Glomerular visceral epithelial cell (primary cell): ENCODE measurements around the gene MED13L.
"Not testable (repeated sequence)": the region's sequence is repeated elsewhere in the genome, so short reads cannot be mapped to it uniquely, and the experiment has no call there.

ENCODE experiments used
- DNase-seq: peaks from one replicate; pipeline ENCODE4 v3.0.0-alpha.2; 2016; ENCODE audit errors: extremely low spot score

Gene MED13L

DNA sequence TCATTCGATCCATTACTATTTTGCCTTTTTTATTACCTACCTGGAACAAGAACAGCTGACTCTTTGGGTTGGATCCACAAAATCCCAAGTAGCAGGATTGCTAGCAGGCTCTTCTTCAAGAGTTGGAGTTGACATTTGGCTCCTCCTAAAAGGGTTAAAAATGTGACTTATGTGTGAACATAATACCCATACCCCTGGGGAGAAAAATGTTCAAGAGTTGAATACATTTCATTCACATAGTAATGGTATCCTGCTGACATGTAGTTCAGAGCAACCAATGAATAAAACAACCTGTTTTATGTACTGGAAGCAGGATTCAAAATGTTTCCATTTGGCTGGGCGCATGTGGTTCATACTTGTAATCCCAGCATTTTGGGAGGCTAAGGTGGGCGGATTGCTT lies 264.7 kb downstream of the MED13L start:
- DNase-seq: no peak

- no peak for DNase-seq
Measured at GRCh38 chr12:116011217-116011616, 266.3 kb downstream of the MED13L start.

DNA sequence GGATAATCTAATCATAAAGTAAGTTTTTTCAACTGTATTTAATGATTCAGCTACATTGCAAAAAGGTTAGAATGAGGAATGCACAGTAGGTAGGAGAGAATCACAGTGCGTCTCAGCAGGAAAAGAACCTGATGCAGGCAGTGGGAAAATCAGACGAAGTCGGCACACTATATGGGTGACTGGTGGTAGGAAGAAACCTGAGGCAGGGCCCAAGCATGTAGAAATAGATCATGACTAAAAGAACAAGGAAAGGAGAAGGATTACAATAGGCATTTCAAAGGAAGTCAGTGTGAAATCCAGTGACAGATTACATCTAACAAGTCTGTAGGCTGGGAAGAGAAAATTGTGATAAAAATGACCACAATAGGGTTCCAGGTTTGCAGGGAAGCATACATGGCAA lies 267.0 kb downstream of the MED13L start:
- DNase-seq: no peak

DNA sequence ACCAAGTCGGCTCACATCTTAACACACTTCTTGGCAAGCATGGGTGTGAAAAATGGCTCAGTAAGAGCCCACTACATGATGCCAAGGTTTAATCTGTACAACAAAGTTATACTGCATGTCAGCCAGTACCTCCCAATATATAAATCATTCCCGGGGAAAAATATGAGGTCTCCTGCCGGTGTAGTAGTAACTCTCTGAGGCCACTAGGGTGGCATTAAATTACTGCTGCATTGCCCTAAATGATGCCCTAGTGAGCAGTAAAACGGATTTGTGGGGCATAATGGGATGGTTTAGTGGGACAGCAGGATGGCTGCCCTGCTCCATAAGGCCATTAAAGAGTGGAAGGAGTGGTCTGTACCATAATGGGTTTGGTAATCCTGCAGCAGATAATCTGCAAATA lies 267.7 kb downstream of the MED13L start:
- no peak for DNase-seq

DNA sequence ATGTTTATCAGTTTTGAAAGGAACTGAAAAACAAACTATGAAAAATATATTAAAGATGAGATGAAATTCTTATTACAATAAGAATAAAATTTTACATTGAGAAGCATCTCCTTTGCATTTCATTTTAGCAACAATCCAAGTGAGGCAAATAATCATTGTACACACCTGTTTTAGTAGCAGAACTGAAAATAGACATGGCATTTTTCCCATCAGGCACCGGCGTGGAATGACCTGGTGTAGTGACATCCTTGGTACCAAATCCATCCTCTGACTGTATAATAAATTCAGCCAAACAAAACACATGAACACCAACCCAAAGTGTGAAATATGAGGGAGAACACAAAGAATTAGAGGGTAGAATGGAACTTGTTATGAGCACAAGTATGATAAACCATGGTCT lies 271.4 kb downstream of the MED13L start:
- DNase-seq: no peak

- DNase-seq: no peak
Measured at GRCh38 chr12:116002890-116003536, 274.5 kb downstream of the MED13L start.

- DNase-seq: no peak
Measured at GRCh38 chr12:116000252-116000651, 277.2 kb downstream of the MED13L start.

GRCh38 chr12:115999582-115999981 lies 277.9 kb downstream of the MED13L start:
- DNase-seq: no peak

- no peak for DNase-seq
Measured at GRCh38 chr12:115998794-115999478, 278.6 kb downstream of the MED13L start.

DNA sequence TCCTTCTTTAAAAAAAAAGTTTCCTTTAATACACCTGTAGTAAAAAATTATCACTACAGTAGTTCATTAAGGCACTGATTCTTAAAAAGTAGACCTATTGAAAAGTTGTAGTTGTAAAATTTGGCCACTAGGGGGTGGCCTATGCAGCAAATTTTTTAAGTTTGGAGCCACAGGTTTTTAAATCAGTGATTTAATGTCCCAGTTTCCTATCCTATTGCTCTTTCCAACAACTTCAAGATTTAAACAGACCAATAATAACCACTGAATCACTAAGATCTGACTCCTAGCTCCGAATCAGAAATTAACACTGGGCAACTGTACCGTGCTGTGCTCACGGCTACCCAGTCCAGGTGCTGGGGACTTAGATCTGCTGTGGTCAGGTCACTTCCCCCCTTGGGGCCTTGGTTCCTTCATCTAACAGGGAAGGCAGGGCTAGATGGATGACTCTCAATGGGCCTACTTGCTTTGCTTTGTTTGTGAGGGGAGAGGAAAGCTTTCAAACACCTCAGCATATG lies 279.3 kb downstream of the MED13L start:
- DNase-seq: peak; percentile 48

GRCh38 chr12:115993737-115994136 lies 283.8 kb downstream of the MED13L start:
- no peak for DNase-seq

- DNase-seq: no peak
Measured at GRCh38 chr12:115990241-115990640, 287.3 kb downstream of the MED13L start.

DNA sequence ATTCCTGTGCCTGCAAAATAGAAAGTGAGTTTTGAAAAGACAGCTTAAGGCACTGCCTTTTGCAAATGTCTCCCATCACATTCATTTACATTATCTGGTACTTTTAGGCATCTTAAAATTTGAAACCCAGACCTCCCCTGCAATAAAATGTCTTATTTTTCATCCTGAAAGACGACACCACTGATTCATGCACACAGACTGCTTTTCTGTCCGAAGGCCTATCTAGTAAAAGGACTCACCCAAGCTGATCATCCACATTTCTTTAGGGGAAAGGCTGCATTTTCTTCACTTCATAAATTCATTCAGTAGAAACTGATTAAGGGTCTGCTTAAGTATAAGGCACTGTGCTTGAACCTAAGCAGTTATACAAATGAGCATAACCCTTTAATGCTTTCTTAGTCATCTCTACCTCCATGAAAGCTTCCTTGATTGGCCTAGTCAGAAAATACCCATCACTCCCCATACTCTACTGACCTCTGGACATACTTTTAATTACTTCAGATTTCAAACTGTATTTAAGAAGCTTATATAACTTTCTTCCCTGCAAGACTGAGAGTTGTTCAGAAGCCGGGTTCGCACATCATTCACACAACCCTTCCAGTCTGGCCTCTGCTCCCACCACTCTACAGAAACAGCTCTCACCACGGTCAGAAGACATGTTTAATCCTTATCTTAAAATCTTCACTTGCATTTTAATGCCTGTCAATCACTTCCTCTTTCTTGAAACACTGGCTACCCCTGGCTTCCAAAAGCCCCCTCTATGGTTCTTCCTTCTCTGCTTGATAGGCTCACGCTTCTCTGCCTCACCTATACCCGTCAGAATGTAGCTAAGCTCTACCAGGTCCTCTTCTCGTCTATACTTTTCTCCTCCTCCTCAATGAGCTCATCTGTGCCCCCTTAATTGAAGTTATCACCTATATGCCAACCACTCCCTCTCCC lies 288.6 kb downstream of the MED13L start:
- no peak for DNase-seq

DNA sequence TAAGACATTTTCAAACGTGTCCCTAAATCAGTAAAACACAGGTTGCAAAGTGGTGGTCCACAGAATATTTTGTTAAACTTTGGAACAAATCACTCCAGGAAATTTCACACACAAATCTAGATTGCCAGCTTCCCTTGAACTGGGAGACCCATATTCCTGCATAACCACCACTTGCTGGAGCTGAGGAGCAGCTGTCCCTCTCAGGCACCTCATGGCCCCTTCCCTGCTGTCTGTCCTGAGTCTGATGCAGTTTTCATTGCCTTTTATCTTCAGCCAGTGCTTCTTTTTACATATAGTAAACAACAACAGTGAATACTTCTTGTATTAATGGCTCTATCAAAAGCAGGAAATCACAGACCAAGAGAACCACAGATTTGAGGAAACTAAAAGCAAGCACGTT lies 289.3 kb downstream of the MED13L start:
- no peak for DNase-seq

DNA sequence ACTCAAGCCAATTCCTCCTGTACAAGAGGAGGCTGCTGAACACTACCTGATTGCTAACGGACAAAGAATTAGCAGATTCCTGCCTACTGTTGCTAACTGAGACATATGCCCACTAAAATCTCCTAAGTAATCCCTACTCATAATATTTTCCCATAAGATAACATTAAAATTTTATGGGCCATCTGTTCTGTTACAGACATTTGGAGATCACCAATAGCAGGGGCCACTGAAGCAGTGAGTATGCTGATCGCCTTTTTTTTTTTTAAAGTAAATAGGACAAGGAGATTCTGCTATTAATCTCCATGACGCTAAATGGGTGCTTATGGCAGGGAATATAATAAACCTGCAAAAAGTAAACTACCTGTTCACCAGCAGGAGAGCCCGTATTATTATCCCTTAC lies 292.9 kb downstream of the MED13L start:
- no peak for DNase-seq

DNA sequence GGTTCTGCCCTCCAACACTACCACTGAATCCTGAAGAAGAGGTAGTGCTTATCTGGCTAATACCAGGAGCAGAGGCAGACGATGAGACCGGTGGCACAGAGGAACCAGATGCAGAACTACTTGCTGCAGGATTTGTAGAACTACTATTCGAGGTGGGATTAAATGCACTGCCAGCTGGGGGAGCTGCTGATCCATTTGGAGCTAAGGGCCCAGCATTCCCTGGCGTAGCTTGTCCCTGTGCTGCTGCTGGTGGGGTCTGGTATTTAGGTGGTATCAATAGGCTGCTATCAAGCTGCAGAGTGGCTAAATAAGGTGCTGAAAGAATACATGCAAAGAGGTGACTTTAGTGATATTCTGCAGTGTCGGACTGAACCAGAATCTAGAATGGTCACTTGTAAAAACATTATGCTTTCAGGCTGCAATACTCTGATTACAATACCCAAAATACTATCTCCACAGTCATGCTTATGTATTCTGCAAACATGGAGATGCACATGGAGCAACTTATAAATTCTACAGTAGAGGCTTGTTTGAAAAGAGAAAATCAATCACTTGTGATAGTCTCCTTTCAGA lies 294.2 kb downstream of the MED13L start:
- peak; percentile 6 for DNase-seq

GRCh38 chr12:115980339-115980738 lies 297.2 kb downstream of the MED13L start:
- DNase-seq: no peak

DNA sequence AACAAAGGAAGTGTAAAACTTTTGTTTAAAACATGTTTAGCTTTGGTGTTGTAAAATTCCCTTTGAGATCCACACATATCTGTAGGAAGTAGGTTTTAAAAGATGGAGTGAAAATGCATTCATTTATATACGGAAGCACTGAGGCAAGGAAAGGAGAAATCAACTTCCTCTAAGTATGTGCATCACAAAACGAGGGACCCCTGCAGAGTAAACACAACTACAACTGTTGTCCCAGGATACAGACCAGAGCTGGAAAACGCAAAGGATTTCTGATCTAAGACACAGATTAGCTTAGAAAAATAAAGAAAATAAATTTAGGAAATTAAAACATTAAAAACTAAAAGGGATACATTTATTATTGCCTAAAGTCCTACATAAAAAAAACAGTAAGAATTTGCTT lies 297.6 kb downstream of the MED13L start:
- no peak for DNase-seq

- no peak for DNase-seq
Measured at GRCh38 chr12:115979351-115979750, 298.1 kb downstream of the MED13L start.

- not testable (repeated sequence) for DNase-seq
Measured at GRCh38 chr12:115976829-115977228, 300.7 kb downstream of the MED13L start.

DNA sequence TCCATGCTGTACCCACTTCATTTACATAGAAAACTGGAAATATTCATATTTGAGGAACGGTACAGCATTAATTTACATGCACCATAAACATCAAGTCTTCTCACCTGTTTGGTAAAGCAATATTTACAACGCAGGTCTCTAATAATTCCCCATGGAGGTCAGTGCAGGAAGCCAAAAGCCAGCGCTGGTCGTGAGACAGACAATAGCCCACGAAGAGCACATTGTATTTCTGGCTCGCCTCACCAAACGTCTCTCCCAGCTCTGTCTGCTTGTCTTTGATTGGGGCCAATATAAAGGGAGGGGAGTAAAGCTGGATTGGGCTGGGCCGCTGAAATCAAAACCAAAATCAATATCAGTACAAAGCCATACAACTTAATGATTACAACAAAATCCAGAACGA lies 302.1 kb downstream of the MED13L start:
- no peak for DNase-seq
